ENCODE measurements around the gene TGFA.

Gene TGFA

DNA sequence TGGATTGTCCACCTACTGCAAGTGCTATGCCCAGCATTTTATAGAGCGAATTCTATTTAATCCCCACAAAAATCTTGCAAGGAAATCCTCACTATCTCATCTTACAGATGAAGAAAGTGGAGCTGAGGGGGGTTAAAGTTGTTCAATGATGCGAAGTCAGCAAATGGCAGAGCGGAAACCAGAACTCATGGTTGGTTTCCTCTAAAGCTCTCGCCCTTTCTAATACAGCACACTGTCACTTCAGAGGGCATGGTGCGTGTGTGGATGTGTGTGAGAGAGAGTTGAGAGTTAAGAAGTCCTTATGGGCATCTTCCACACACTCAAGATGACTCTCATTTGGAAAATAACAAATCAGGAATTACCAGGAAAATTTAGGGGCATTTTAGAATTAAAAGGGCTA, 78.4 kb downstream of the TGFA start:
- peaks cover 43% of the 10 kb centered on the region for H3K27me3 ChIP-seq (ENCODE audit: control insufficient read depth, low read length)
- peaks cover 9% of the 10 kb centered on the region for H3K4me1 ChIP-seq (ENCODE audit: control insufficient read depth, low read length)
- H4K20me1 ChIP-seq (ENCODE audit: control insufficient read depth, insufficient read depth, low read depth, low read length), result no peaks in the 10 kb centered on the region
- no peak overlapping the region for H3K4me3 ChIP-seq (ENCODE audit: low read length)
- TF ChIP-seq, protein P1, sequence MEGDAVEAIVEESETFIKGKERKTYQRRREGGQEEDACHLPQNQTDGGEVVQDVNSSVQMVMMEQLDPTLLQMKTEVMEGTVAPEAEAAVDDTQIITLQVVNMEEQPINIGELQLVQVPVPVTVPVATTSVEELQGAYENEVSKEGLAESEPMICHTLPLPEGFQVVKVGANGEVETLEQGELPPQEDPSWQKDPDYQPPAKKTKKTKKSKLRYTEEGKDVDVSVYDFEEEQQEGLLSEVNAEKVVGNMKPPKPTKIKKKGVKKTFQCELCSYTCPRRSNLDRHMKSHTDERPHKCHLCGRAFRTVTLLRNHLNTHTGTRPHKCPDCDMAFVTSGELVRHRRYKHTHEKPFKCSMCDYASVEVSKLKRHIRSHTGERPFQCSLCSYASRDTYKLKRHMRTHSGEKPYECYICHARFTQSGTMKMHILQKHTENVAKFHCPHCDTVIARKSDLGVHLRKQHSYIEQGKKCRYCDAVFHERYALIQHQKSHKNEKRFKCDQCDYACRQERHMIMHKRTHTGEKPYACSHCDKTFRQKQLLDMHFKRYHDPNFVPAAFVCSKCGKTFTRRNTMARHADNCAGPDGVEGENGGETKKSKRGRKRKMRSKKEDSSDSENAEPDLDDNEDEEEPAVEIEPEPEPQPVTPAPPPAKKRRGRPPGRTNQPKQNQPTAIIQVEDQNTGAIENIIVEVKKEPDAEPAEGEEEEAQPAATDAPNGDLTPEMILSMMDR (IDR thresholded peaks at IDR 0.05; ENCODE audit: low read depth, low read length, poor library complexity, severe bottlenecking), result no peak
- TF ChIP-seq EZH2phosphoT487 (IDR thresholded peaks at IDR 0.05; ENCODE audit: borderline replicate concordance, low read length), result no peak
- no peaks in the 10 kb centered on the region for H3K79me2 ChIP-seq (ENCODE audit: control insufficient read depth, low read length)
- no peaks in the 10 kb centered on the region for H3K9me3 ChIP-seq (ENCODE audit: control insufficient read depth, insufficient read depth, low read length)
- H3K4me2 ChIP-seq (ENCODE audit: low read length), result no peak overlapping the region
- H3K36me3 ChIP-seq (ENCODE audit: control insufficient read depth, low read length), result no peaks in the 10 kb centered on the region
- H3K27ac ChIP-seq (ENCODE audit: low read depth, low read length), result no peak overlapping the region
- H3K9me2 ChIP-seq (replicated peaks; ENCODE audit: control insufficient read depth, low read length), result no peaks in the 10 kb centered on the region
- no peaks in the 10 kb centered on the region for H3F3A ChIP-seq (ENCODE audit: control insufficient read depth, insufficient read depth)

DNA sequence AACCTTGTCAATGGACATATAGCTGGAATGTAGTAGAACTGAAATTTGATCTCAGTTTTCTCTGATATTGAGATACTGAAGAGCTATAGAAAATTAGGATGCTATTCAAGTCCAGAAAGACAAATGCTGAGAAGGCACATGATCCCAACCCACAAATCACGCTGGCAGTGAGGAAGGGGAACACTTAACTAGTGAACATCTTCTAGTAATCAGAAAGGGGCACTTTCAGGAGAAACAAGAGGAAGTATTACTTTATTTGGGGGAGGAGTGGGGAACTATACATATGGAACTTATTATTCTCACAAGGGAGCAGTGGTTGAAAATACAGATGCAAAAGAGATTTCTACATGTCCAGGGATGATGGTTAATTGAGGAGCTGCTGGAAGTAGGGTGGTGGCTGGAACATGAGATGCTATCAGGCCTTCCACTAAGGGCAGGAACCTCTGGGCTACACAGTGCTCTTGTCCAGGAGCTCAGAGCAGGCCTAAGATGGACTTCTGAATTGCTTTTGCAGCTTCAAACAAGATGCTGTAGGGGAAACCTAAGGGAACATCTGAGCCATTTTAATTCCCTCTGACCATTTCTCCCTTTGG, 79.3 kb downstream of the TGFA start:
- H3K27ac ChIP-seq (ENCODE audit: low read depth, low read length), result no peak overlapping the region
- H3F3A ChIP-seq (ENCODE audit: control insufficient read depth, insufficient read depth), result no peaks in the 10 kb centered on the region
- no peaks in the 10 kb centered on the region for H3K79me2 ChIP-seq (ENCODE audit: control insufficient read depth, low read length)
- no peaks in the 10 kb centered on the region for H3K9me3 ChIP-seq (ENCODE audit: control insufficient read depth, insufficient read depth, low read length)
- no peaks in the 10 kb centered on the region for H4K20me1 ChIP-seq (ENCODE audit: control insufficient read depth, insufficient read depth, low read depth, low read length)
- H3K4me3 ChIP-seq (ENCODE audit: low read length), result no peak overlapping the region
- no peaks in the 10 kb centered on the region for H3K9me2 ChIP-seq (replicated peaks; ENCODE audit: control insufficient read depth, low read length)
- H3K4me1 ChIP-seq (ENCODE audit: control insufficient read depth, low read length), result peaks cover 9% of the 10 kb centered on the region
- H3K27me3 ChIP-seq (ENCODE audit: control insufficient read depth, low read length), result peaks cover 41% of the 10 kb centered on the region
- H3K36me3 ChIP-seq (ENCODE audit: control insufficient read depth, low read length), result no peaks in the 10 kb centered on the region
- H3K4me2 ChIP-seq (ENCODE audit: low read length), result no peak overlapping the region
- TF ChIP-seq, protein P1 (IDR thresholded peaks at IDR 0.05; ENCODE audit: low read depth, low read length, poor library complexity, severe bottlenecking), result no peak
- TF ChIP-seq EZH2phosphoT487 (IDR thresholded peaks at IDR 0.05; ENCODE audit: borderline replicate concordance, low read length), result no peak

DNA sequence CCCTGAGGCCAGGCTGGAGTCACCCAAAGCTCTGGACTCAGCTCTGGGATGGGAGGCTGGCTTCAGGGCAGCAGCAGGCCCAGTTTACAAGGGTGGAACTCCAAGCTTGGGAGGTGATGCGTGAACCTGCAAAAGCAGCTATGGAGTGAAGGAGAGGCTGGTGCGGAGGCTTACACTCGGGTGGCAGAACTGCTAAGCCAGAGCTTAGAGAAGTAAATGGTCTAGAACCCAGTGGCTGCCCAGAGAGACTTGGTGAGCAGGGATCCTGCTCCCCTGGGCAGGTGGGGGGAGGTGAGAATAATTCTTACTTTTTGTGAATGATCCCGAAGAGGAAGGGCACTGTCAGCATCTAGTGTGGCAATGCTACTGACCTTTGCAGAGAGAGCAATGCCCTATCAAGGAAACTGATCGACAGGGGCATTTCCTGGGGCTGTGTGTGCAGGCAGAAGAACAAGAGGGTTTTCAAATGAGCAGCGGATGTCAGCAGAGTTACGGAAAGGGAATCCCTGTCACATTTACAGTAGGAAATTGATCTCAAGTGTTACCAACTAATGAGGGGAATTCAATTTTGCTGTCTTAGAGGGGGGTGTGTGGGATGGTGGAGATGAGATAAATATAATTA, 80.4 kb downstream of the TGFA start:
- H3F3A ChIP-seq (ENCODE audit: control insufficient read depth, insufficient read depth), result no peaks in the 10 kb centered on the region
- H3K9me2 ChIP-seq (replicated peaks; ENCODE audit: control insufficient read depth, low read length), result no peaks in the 10 kb centered on the region
- H3K4me3 ChIP-seq (ENCODE audit: low read length), result no peak overlapping the region
- no peak overlapping the region for H3K4me2 ChIP-seq (ENCODE audit: low read length)
- no peaks in the 10 kb centered on the region for H3K36me3 ChIP-seq (ENCODE audit: control insufficient read depth, low read length)
- peaks cover 9% of the 10 kb centered on the region for H3K4me1 ChIP-seq (ENCODE audit: control insufficient read depth, low read length)
- no peaks in the 10 kb centered on the region for H4K20me1 ChIP-seq (ENCODE audit: control insufficient read depth, insufficient read depth, low read depth, low read length)
- no peaks in the 10 kb centered on the region for H3K9me3 ChIP-seq (ENCODE audit: control insufficient read depth, insufficient read depth, low read length)
- no peak overlapping the region for H3K27ac ChIP-seq (ENCODE audit: low read depth, low read length)
- no peaks in the 10 kb centered on the region for H3K79me2 ChIP-seq (ENCODE audit: control insufficient read depth, low read length)
- peaks cover 41% of the 10 kb centered on the region for H3K27me3 ChIP-seq (ENCODE audit: control insufficient read depth, low read length)
- no peak for TF ChIP-seq EZH2phosphoT487 (IDR thresholded peaks at IDR 0.05; ENCODE audit: borderline replicate concordance, low read length)
- TF ChIP-seq, protein P1 (IDR thresholded peaks at IDR 0.05; ENCODE audit: low read depth, low read length, poor library complexity, severe bottlenecking), result no peak
